Measurements from ENCODE around the gene KPNA6.
"Not testable (repeated sequence)": the region's sequence is repeated elsewhere in the genome, so short reads cannot be mapped to it uniquely, and the experiment has no call there.

The KPNA6 gene

GRCh38 chr1:32143302-32143695 is 35.4 kb downstream of the KPNA6 start:
- DNase-seq, result not testable (repeated sequence)

DNA sequence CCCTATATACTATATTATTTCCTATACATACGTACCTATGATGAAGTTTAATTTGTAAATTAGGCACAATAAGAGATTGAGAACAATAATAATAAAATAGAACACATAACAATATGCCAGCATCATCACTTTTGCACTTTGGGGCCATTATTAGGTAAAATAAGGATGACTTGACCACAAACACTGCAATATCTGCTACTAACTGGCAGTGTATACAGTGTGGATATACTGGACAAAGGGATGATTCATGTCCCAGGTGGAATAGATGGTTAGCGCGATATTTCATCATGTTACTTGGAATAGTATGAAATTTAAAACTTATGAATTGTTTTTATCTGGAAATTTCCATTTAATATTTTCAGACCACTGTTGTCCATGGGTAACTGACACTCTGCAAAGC is 36.2 kb downstream of the KPNA6 start:
- no peak for DNase-seq

GRCh38 chr1:32147799-32148198 is 39.9 kb downstream of the KPNA6 start:
- DNase-seq, result not testable (repeated sequence)

GRCh38 chr1:32150847-32151246 is 43.0 kb downstream of the KPNA6 start:
- DNase-seq, result no peak

- DNase-seq, result no peak
Measured at GRCh38 chr1:32151319-32151787, 43.5 kb downstream of the KPNA6 start.

- no peak for DNase-seq
Measured at GRCh38 chr1:32159189-32159588, 51.3 kb downstream of the KPNA6 start.

GRCh38 chr1:32163405-32163804 is 55.5 kb downstream of the KPNA6 start:
- DNase-seq, result no peak

DNA sequence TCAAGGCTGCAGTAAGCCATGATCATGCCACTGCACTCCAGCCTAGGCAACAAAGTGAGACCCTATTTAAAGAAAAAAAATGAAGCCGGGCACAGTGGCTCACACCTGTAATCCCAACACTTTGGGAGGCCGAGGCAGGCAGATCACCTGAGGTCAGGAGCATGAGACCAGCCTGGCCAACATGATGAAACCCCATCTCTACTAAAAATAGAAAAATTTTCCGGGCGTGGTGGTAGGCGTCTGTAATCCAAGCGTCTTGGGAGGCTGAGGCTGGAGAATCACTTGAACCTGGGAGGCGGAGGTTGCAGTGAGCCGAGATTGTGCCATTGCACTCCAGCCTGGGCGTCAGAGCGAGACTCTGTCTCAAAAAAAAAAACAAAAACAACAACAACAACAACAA is 57.8 kb downstream of the KPNA6 start:
- not testable (repeated sequence) for DNase-seq

- DNase-seq, result no peak
Measured at GRCh38 chr1:32170991-32171390, 63.1 kb downstream of the KPNA6 start.

DNA sequence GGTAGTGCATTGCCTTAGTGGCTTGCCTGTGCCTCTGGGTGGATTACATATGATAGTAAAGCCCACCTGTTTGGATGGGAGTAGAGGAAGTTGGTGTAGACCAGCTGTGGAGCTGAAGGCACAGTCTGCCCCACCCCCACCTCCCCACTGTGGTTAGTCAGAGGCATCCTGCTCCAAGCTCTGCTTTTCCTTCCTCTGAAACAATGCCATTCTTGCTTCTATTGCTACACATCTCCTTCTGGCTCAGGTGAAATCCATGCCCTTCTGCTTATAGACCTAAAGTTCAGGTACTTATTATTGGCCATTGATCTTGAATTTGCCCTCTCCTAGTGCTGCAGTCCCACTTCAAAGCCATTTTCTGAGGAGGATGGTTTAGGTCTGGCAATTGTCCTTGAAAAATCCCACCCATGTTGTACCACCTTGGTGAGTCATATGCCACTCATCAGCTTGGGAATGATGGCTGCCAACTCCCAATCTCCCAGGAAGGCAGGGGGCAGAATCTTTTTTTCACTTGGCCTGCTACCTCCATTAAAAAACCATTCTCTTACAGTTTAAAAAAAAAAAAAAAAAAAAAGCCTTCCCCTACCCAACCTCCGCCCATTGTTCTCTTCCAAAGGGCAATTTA is 64.9 kb downstream of the KPNA6 start:
- DNase-seq, result no peak

GRCh38 chr1:32178380-32179192 is 70.7 kb downstream of the KPNA6 start:
- peak; percentile 50 for DNase-seq

- no peak for DNase-seq
Measured at GRCh38 chr1:32179193-32179442, 71.3 kb downstream of the KPNA6 start.

GRCh38 chr1:32179443-32180185 is 71.8 kb downstream of the KPNA6 start, which contains the start of gene TXLNA:
Gene TXLNA (plus strand): TSS chr1:32179675. CDS start chr1:32180346, 671 bp downstream.
- peak; percentile 95 for DNase-seq

GRCh38 chr1:32180186-32181060 is 72.6 kb downstream of the KPNA6 start:
- peak; percentile 65 for DNase-seq

DNA sequence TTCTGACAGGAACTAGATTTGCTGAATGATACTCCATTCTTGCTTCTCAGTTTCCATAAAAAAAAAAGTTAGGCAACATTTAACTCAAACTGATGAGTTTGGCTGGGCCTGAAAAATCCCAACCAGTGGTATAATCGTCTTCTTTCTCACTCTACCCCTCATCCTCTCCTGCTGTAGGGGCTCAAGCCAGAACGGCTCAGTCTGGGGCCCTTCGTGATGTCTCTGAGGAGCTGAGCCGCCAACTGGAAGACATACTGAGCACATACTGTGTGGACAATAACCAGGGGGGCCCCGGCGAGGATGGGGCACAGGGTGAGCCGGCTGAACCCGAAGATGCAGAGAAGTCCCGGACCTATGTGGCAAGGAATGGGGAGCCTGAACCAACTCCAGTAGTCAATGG is 73.2 kb downstream of the KPNA6 start:
- no peak for DNase-seq

GRCh38 chr1:32181563-32181962 is 73.7 kb downstream of the KPNA6 start:
- DNase-seq, result no peak

- no peak for DNase-seq
Measured at GRCh38 chr1:32182060-32182459, 74.2 kb downstream of the KPNA6 start.

DNA sequence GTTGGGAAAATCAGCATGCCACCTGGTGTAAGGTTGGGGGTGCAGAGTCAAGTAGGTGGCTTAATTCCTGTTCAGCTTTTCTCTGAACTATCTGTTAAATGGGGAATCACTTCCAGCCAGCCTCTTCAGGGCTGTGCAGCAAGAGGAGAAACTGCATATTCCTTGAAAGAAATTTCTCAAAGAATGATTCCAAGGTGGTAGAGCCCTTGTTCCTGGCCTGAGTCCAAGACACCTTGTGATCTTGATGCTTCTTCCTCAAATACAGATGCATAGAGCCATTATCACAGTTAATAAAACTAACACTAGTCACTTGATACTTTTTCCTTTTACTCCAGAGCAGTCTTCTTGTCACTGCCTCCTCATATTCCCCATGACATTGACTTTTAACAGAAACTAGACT is 76.8 kb downstream of the KPNA6 start:
- DNase-seq, result peak; percentile 38

- no peak for DNase-seq
Measured at GRCh38 chr1:32186077-32186476, 78.2 kb downstream of the KPNA6 start.

GRCh38 chr1:32186491-32186890 is 78.6 kb downstream of the KPNA6 start:
- no peak for DNase-seq

GRCh38 chr1:32187850-32188249 is 80.0 kb downstream of the KPNA6 start:
- no peak for DNase-seq

DNA sequence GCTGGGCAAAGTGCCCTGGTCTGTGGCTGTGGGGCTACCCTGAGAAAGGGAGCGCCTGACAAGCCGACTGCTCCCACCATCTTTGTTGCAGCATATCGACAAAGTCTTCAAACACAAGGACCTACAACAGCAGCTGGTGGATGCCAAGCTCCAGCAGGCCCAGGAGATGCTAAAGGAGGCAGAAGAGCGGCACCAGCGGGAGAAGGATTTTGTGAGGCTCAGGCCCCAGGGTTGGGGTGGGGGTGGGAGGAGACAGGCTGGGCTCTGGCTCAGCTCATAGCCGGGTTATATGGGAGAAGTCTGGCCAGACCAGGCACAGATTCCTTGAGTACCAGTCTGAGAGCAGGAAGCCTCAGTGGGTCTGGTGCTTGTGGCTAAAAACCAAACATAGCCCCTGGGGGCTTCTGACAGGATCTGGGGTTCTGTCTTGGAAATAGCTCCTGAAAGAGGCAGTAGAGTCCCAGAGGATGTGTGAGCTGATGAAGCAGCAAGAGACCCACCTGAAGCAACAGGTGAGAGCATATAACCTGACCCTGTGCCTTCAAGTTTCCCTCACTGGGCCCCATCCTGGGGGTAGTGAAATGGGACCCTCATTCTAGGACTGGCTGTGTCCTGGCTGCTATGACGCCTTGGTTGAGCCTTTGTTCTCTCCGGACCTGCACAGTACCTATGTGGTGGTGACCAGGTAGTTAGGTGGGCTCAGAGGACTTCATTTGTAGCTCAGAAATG is 84.5 kb downstream of the KPNA6 start:
- no peak for DNase-seq
